ENCODE measurements around the gene EEF1A1.

GRCh38 chr6:73564578-73565345 is 43.9 kb upstream of the EEF1A1 start:
- TF ChIP-seq CTCF (IDR thresholded peaks at IDR 0.05), result no peak
- no peak for TF ChIP-seq POLR2A (IDR thresholded peaks at IDR 0.05)

All from testis (tissue), 2 donors.